Transverse colon (tissue), 4 donors: Measurements from ENCODE around the gene CCNJL. TPM values are rescaled to one million over a fixed set of nuclear protein-coding genes. Genes with fewer than 3 reads are reported as not detected.

Experiments
- DNase-seq: peaks from one replicate; pipeline ENCODE4 v3.0.0-alpha.2; 2019
- H3K27ac ChIP-seq, 4 donors: fragments of 200-600 bp; sonication (generic); 2 replicates each; pipeline ENCODE4 v1.5.1; 2016 to 2018; ENCODE audit warnings: inconsistent platforms in 4 of 4
- H3K27me3 ChIP-seq: fragments of 200-600 bp; sonication (generic); 2 replicates; pipeline ENCODE4 v1.5.1; 2017; ENCODE audit warnings: inconsistent platforms
- H3K36me3 ChIP-seq, 4 donors: fragments of 200-600 bp; sonication (generic); 2 replicates each; pipeline ENCODE4 v1.5.1; 2017 to 2019; ENCODE audit warnings: inconsistent platforms in 4 of 4
- H3K4me1 ChIP-seq, 4 donors: fragments of 200-600 bp; sonication (generic); 2 replicates each; pipeline ENCODE4 v1.5.1; 2017 to 2020; ENCODE audit warnings: inconsistent platforms in 4 of 4
- H3K4me3 ChIP-seq, 4 donors: fragments of 200-600 bp; sonication (generic); 1 replicate in 1 of 4; 2 replicates in 3 of 4; pipeline versions ENCODE4 v1.5.1 to v1.6.1; 2017 to 2019; ENCODE audit warnings: inconsistent platforms in 4 of 4
- H3K9me3 ChIP-seq, 2 donors: fragments of 200-600 bp; sonication (generic); 2 replicates each; pipeline ENCODE4 v1.5.1; 2017 to 2019; ENCODE audit warnings: inconsistent platforms in 2 of 2
- EP300 ChIP-seq: sonication (generic); formaldehyde crosslinking; IDR thresholded peaks from one replicate; pipeline ENCODE4 v1.6.1; 2017; ENCODE audit warnings: antibody characterized with exemption, low read depth
- POLR2A ChIP-seq: fragments of 450-650 bp; IDR thresholded peaks from one replicate; pipeline ENCODE4 v1.6.1; 2016; ENCODE audit warnings: antibody characterized with exemption, mild to moderate bottlenecking, moderate library complexity
- POLR2AphosphoS5 ChIP-seq, 3 donors: sonication (generic); formaldehyde crosslinking; IDR thresholded peaks; one replicate each; pipeline ENCODE4 v1.6.1; 2016; ENCODE audit warnings: antibody characterized with exemption in 3 of 3
- WGBS, 2 donors: methylation state at CpG; one replicate each; pipeline ENCODE4 v1.1.5; 2018; ENCODE audit warnings: low coverage in 1 of 2; 5-methylcytosine and 5-hydroxymethylcytosine counted together
- in situ Hi-C, 4 donors: fragments of 200-750 bp; cut with MboI; loops; one replicate each; pipeline versions ENCODE4 v1.15.0 to v1.15.1; 2017; ENCODE audit warnings: low sequenced_read_pairs in 3 of 4, low pct_ligation_motif_present in 1 of 4, low pct_unique_long_range_greater_than_20kb in 1 of 4
- intact Hi-C: fragments of 100-400 bp; cut with DNase I; formaldehyde crosslinking; loops from one replicate; pipeline ENCODE4 v1.15.1; 2023; ENCODE audit warnings: low total_unique reads
- total RNA-seq, 4 donors: library from RNA; depleted of rRNA; stranded (reverse); fragments of >200 nt; gene quantifications; one replicate each; pipeline ENCODE4 v1.1.0, GENCODE V29; 2016
- TF ChIP-seq, protein P1 (sequence below), 5 experiments: fragments of 200-600 bp in 3 of 5; fragments of 450-650 bp in 2 of 5; sonication (generic) in 3 of 5; IDR thresholded peaks; 1 replicate in 2 of 5; 2 replicates in 3 of 5; pipeline ENCODE4 v1.5.1; 2016 to 2017; ENCODE audit warnings: antibody characterized with exemption in 5 of 5, inconsistent platforms in 3 of 5, mild to moderate bottlenecking in 2 of 5, moderate library complexity in 1 of 5

The CCNJL gene
- total RNA-seq, 4 donors from 2014 or later, result 23.9 to 37.6 (median 28.3) TPM

DNA sequence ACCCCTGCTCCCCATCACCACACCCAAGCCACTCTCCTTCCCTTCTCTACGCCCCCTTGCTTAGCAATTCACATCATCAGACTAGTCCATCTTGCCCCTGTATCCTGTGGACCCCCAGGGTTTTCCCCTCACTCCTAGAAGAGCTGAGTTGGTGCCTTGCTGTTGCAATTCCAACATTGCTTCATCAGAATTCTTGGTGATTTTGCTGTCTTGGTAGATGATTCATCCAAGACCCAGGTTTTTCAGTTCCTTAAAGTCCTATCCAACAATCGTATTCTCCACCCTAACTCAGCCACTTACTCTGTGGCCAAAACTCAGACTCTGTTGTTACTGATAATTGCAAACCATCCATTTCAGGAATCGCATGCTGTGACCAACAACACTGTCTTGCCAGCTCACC lies 21.4 kb upstream of the CCNJL start:
- no peak overlapping the region for H3K27ac ChIP-seq
- in situ Hi-C loops, result loop anchor here in 1 of 4 donors (25.0 kb wide), 1 partner anchor 321 kb away; the partner anchor contains the start of gene TTC1
- H3K36me3 ChIP-seq, result no peaks in the 10 kb centered on the region
- TF ChIP-seq POLR2A (no peak), EP300 (no peak), POLR2AphosphoS5 (IDR thresholded peaks at IDR 0.05) (no peak)
- TF ChIP-seq, protein P1, sequence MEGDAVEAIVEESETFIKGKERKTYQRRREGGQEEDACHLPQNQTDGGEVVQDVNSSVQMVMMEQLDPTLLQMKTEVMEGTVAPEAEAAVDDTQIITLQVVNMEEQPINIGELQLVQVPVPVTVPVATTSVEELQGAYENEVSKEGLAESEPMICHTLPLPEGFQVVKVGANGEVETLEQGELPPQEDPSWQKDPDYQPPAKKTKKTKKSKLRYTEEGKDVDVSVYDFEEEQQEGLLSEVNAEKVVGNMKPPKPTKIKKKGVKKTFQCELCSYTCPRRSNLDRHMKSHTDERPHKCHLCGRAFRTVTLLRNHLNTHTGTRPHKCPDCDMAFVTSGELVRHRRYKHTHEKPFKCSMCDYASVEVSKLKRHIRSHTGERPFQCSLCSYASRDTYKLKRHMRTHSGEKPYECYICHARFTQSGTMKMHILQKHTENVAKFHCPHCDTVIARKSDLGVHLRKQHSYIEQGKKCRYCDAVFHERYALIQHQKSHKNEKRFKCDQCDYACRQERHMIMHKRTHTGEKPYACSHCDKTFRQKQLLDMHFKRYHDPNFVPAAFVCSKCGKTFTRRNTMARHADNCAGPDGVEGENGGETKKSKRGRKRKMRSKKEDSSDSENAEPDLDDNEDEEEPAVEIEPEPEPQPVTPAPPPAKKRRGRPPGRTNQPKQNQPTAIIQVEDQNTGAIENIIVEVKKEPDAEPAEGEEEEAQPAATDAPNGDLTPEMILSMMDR (IDR thresholded peaks at IDR 0.05), result no peak
- no peak for DNase-seq
- intact Hi-C loops, result no loop called here
- H3K4me1 ChIP-seq, result no peaks in the 10 kb centered on the region
- no peak overlapping the region for H3K4me3 ChIP-seq
- H3K27me3 ChIP-seq, result no peaks in the 10 kb centered on the region
- no peaks in the 10 kb centered on the region for H3K9me3 ChIP-seq
- WGBS, 2 donors, result 67 to 84% methylated on average over 3 of the region's 3 CpGs

DNA sequence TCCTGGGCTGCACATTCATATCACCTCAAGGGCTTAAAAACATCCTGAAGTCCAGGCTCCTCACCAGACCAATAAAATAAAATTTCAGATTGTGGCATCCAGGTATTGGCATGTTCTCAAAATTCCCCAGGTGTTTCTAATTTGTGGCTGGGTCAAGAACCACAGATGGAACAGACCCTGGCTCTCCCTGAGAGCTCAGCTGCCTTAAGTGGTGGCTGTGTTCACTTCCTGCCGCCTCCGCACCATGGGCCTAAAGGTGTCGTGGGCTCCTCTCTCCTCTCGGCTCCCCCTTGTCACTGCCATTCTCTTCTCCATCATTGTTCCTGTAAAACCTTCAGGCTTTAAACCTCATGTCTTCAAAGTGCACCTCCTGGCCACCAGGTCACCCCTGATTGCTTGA lies 17.8 kb upstream of the CCNJL start:
- no peak overlapping the region for H3K4me3 ChIP-seq
- in situ Hi-C loops, result loop anchor here in 1 of 4 donors (25.0 kb wide), 1 partner anchor 318 kb away; the partner anchor contains the start of gene TTC1
- H3K27ac ChIP-seq, result no peak overlapping the region
- no peak for DNase-seq
- 73 to 77% methylated on average over 4 of the region's 4 CpGs for WGBS, 2 donors
- H3K27me3 ChIP-seq, result no peaks in the 10 kb centered on the region
- intact Hi-C loops, result no loop called here
- no peaks in the 10 kb centered on the region for H3K36me3 ChIP-seq
- no peaks in the 10 kb centered on the region for H3K9me3 ChIP-seq
- H3K4me1 ChIP-seq, result peaks cover 0 to 24% (median 12%) of the 10 kb centered on the region in 4 donors
- TF ChIP-seq, protein P1 (IDR thresholded peaks at IDR 0.05), result no peak
- TF ChIP-seq EP300, result no peak
- TF ChIP-seq POLR2AphosphoS5 (IDR thresholded peaks at IDR 0.05), result no peak
- TF ChIP-seq POLR2A, result no peak

DNA sequence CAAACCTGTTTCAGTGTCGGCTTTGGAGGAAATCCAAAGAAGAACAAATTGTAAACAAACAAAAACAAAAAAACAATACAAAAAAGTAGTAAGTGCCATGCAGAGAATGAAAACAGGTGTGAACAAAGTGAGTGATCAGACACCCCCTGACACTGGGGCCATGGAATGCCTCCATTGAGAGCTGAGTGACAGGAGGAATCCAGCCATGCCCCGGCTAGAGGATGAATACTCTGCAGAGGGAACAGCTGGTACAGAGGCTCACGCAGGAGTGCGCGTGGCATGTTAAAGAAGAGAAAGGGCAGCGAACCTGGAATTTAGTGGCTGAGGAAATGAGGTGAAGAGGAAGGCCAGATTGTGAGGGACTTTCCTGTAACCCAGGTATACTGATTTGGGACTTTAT lies 15.5 kb upstream of the CCNJL start:
- intact Hi-C loops (no loop called here), in situ Hi-C loops (loop anchor here in 1 of 4 donors (25.0 kb wide), 1 partner anchor 316 kb away; the partner anchor contains the start of gene TTC1)
- DNase-seq, result no peak
- H3K9me3 ChIP-seq, result no peaks in the 10 kb centered on the region
- TF ChIP-seq EP300 (no peak), POLR2A (no peak), POLR2AphosphoS5 (IDR thresholded peaks at IDR 0.05) (no peak)
- TF ChIP-seq, protein P1 (IDR thresholded peaks at IDR 0.05), result no peak
- no peak overlapping the region for H3K4me3 ChIP-seq
- H3K36me3 ChIP-seq, result no peaks in the 10 kb centered on the region
- H3K27ac ChIP-seq, result peak overlapping the region in 1 of 4 donors; percentile 65
- no peaks in the 10 kb centered on the region for H3K27me3 ChIP-seq
- H3K4me1 ChIP-seq, result peaks cover 0 to 28% (median 12%) of the 10 kb centered on the region in 4 donors
- 83 to 89% methylated on average over 2 to 6 of the region's 6 CpGs for WGBS, 2 donors

DNA sequence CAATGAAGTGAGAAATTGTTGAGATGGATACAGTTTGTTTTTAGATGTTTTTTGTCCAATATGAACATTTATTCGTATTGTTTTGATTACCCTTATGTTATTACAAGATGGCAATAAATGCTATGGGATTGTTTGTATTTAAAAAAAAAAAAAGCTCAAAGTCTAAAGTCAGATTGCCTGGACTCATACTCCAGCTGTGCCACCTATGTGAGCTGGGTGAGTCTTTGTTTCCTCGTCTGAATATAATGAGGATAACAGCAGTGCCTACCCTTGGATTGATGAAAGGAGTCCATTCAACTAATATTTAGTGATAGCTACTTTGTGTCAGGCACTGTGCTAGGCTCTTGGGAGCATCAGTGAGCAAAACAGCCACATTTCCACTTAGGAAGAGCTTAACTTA lies 14.6 kb upstream of the CCNJL start:
- Histone ChIP-seq H3K9me3 (no peaks in the 10 kb centered on the region), H3K27ac (peak overlapping the region; percentile 37 to 67 (median 56)), H3K4me3 (no peak overlapping the region), H3K4me1 (peaks cover 0 to 28% (median 12%) of the 10 kb centered on the region in 4 donors), H3K36me3 (no peaks in the 10 kb centered on the region), H3K27me3 (no peaks in the 10 kb centered on the region)
- no peak for DNase-seq
- 44 to 52% methylated on average over 1 to 2 of the region's 2 CpGs for WGBS, 2 donors
- in situ Hi-C loops (loop anchor here in 1 of 4 donors (25.0 kb wide), 1 partner anchor 315 kb away; the partner anchor contains the start of gene TTC1), intact Hi-C loops (no loop called here)
- no peak for TF ChIP-seq POLR2A
- no peak for TF ChIP-seq EP300
- TF ChIP-seq POLR2AphosphoS5 (IDR thresholded peaks at IDR 0.05), result no peak
- TF ChIP-seq, protein P1 (IDR thresholded peaks at IDR 0.05), result no peak
